SKM-1 treated with dmso at 0.1 percent for 144 hours (cell line): ENCODE results near the gene CCDC159.
"Not testable (repeated sequence)": the region's sequence is repeated elsewhere in the genome, so short reads cannot be mapped to it uniquely, and the experiment has no call there.

Experiments used
- DNase-seq: peaks from one replicate; lab custom pipeline; 2025; ENCODE audit not compliant: unreplicated experiment; lab: John Stamatoyannopoulos, UW

Gene CCDC159, protein sequence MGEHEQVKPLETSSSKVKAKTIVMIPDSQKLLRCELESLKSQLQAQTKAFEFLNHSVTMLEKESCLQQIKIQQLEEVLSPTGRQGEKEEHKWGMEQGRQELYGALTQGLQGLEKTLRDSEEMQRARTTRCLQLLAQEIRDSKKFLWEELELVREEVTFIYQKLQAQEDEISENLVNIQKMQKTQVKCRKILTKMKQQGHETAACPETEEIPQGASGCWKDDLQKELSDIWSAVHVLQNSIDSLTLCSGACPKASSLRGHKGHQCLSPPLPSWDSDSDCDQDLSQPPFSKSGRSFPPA

DNA sequence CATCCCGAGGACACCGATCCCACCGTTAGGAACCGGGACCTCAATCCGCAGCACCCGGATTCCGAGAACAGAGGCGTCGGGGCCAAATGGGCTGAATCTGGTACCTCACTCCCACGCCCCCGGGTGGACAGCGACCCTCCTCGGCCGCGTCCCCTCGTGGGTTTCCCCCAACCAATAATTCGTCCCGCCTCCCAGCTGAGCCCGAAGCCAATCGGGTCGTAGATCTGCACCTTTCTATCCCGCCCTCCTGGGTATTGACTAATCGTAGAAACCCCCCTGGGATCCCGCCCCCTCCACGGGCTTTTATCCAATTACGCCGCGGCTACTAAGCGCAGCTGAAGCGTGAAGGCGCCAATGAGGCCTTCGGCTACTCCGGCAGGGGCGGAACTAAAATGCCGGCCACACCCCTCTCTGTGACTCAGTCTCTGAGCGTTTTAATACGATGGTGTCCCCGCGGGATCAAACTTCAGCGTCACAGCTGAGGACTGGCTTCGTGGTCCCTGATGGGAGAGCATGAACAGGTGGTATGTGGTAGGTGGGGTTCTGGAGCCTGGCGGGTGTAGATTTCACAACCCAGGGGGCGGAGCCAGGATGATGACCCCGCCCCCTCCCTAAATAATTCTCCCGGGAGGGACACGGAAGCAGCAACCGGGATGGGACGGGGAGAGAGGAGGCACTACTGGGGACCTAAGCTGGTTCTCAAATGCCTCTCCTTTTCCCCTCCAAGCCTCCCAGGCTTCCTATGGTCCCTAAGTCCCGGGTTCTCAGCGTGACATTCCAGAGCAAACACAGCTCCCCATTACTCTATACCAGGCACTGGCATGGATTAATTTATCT is at the start of gene CCDC159, which contains the start of gene TMEM205:
CCDC159 (plus strand) TSS at position 416 of the 837 bp plus-strand sequence; CDS start at position 504, 88 bp downstream.
TMEM205 (minus strand) TSS at position 165 of the 837 bp plus-strand sequence. CDS start 649 bp downstream, outside the sequence.
- peak; percentile 93 for DNase-seq

- DNase-seq = no peak
Measured at GRCh38 chr19:11299946-11300810, 46.1 kb upstream of the CCDC159 start.

DNA sequence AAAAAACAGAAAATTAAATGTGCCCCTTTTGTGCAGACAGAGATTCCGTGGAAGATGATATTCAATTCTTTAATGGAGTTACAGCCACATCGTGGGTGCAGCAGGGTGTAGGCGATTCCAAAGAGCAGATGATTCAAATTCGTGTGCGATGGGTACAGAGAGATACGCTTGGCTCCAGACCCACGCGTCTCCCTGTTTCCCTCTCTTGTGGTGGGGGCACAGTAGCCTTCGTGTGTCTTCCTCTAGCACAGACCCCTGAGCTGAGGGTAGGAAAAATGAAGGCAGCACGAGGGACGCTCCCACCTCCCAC is 45.6 kb upstream of the CCDC159 start:
- DNase-seq = no peak

- DNase-seq = no peak
Measured at GRCh38 chr19:11304936-11305335, 41.4 kb upstream of the CCDC159 start.

DNA sequence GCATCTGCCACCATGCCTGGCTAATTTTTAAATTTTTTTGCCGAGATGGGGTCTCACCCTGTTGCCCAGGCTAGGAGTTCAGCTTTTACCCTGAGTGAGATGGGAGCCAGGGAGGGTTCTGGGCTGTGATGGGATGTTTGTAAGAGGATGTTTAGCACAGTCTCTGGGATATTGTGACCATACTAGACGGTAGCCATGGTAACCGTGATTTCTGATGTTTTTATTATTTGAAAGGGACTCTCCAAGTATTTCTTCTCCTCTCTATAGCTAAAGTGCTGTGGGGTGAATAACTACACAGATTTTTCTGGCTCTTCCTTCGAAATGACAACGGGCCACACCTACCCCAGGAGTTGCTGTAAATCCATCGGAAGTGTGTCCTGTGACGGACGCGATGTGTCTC is 40.0 kb upstream of the CCDC159 start:
- DNase-seq = no peak

GRCh38 chr19:11320278-11320995 is 25.9 kb upstream of the CCDC159 start:
- DNase-seq = peak; percentile 55

DNA sequence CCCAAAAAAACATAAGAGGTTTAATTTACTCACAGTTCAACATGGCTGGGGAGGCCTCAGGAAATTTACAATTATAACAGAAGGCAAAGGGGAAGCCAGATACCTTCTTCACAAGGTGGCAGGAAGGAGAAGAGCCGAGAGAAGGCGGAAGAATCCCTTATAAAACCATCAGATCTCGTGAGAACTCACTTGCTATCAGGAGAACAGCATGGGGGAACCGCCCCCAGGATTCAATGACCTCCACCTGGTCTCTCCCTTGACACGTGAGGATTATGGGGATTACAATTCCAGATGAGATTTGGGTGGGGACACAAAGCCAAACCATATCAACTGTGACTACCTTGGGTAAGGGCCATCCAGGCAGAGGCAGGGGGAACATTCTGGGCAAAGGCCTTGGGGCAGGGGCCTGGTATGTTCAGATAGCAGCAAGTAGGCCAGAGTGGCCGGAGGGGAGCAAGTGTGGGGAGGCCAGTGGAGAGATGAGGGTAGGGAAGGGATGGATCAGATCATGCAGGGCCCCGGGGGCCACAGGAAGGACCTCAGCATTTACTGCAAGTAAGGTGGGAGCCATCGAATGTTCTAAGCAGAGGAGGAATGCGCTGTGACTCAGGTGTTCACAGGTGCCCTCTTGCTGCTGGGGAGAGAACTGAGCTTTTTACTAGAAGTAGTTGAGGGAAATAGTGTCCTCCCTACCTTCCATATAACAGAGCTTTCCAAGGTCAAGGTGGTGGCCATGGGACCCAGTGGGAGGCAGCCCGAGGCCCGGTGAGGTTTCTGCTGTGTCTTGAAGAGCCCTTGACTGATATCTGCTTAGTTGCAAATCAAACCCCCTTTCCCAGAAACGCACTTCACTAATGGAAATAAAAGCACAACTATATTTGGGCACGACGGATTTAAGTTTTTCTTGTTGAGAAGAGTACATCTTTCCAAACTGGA is 24.9 kb upstream of the CCDC159 start:
- peak; percentile 16 for DNase-seq

DNA sequence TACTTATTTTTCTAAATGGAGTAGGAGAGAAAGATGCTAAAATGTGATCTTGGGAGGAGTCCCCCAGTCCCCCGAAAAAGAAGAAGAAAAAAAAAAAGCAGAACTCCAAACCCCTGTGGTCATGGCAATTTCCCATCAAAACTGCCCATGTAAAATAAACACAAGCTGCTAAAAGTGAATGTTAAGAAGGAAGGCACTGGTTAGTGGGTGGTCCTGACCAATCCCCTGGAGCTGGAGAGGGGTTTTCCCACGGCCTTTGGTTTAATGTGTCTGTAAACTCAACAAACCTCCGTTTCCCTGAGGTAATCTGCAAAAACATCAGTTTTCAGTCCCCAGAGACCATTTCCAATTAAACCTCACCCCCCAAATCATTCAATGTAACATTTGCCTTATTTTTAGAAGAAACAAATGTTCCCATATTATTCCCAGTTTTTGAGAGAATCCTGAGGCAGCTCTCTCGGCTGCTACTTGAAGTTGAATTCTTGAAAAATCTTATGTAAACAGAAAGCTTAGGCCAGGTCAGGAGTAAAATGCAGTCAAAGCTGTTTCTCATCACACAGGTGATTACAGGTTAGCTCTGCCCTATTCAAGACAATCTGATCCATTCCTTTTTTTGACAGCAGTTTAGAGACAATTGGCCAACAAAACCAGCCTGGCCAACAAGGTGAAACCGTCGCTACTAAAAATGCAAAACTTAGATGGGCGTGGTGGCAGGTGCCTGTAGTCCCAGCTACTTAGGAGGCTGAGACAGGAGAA is 23.9 kb upstream of the CCDC159 start:
- DNase-seq = peak; percentile 51

DNA sequence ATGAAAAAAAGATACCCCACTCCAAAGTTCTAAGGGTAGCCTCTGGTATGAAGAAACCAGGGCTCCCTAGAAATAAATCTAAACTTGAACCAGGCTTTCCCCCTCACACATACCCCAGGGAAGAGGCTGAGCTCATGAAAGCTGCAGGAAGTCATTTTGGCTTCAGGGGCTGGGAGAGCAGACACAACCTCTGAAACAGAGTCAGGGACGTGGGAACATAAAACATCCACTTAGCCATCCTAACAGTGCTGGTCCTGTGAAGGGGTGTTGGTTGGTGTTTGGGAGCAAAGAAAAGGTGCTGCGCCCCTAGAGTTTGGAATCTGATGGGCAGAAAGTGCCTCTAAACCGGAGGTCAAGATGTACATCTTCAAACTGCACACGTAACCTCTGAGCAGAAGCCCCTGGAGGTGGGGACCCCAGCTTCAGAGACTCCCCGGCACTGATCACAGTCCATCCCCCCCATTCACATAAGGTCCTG is 22.7 kb upstream of the CCDC159 start:
- no peak for DNase-seq

- peak; percentile 100 for DNase-seq
Measured at GRCh38 chr19:11324079-11324661, 22.1 kb upstream of the CCDC159 start.

GRCh38 chr19:11324748-11325389 is 21.4 kb upstream of the CCDC159 start:
- DNase-seq = no peak

GRCh38 chr19:11325544-11325943 is 20.8 kb upstream of the CCDC159 start:
- no peak for DNase-seq

GRCh38 chr19:11330127-11330526 is 16.2 kb upstream of the CCDC159 start:
- DNase-seq = no peak

DNA sequence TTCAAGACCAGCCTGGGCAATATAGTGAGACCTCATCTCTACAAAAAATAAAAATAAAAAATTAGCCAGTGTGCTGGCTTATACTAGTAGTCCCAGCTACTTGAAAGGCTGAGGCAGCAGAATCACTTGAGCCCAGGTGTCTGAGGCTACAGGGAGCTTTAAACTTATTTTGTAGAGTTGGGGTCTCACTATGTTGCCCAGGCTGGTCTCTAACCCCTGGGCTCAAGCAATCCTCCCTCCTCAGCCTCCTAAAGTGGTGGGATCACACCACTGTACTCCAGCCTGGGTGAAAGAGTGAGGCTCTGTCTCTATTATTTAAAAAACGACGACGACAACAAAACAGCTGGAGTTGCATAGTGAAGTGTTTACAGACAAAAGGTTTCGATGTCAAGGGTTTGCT is 14.8 kb upstream of the CCDC159 start:
- no peak for DNase-seq

DNA sequence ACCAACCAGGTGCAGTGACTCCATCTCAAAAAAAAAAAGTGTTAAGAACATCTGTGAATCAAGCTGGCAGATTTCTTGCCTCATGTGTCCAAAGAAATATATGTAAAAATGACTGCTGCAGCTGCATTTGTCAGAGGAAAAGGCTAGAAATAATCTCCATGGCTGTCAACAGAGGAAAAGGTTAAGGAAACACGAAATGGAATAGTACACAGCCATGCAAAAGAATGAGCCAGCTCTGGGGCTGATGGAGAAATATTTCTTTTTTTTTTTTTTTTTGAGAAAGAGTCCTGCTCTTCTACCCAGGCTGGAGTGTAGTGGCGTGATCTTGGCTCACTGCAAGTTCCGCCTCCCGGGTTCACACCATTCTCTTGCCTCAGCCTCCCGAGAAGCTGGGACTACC is 13.5 kb upstream of the CCDC159 start:
- DNase-seq = no peak

DNA sequence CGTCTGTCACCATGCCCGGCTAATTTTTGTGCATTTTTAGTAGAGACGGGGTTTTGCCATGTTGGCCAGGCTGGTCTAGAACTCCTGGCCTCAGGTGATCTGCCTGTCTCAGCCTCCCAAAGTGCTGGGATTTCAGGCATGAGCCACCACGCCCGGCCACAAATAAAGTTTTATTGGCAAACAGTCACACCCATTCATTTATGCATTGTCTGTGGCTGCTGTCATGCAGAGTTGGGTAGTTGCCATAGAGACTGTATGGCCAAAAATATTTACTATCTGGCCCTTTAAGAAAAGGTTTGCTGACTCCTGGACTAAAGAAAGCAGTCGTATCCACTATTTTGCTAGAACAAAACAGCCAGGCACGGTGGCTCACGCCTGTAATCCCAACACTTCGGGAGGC is 12.5 kb upstream of the CCDC159 start:
- not testable (repeated sequence) for DNase-seq

- no peak for DNase-seq
Measured at GRCh38 chr19:11335449-11336146, 10.7 kb upstream of the CCDC159 start.
